Embryonic facial prominence (tissue), 1 donor: Measurements from ENCODE around the gene CD83.
"Not testable (repeated sequence)": the region's sequence is repeated elsewhere in the genome, so short reads cannot be mapped to it uniquely, and the experiment has no call there.

Experiments
- DNase-seq: peaks from one replicate; pipeline ENCODE4 v3.0.0-alpha.2; 2016; ENCODE audit errors: extremely low spot score

The CD83 gene

DNA sequence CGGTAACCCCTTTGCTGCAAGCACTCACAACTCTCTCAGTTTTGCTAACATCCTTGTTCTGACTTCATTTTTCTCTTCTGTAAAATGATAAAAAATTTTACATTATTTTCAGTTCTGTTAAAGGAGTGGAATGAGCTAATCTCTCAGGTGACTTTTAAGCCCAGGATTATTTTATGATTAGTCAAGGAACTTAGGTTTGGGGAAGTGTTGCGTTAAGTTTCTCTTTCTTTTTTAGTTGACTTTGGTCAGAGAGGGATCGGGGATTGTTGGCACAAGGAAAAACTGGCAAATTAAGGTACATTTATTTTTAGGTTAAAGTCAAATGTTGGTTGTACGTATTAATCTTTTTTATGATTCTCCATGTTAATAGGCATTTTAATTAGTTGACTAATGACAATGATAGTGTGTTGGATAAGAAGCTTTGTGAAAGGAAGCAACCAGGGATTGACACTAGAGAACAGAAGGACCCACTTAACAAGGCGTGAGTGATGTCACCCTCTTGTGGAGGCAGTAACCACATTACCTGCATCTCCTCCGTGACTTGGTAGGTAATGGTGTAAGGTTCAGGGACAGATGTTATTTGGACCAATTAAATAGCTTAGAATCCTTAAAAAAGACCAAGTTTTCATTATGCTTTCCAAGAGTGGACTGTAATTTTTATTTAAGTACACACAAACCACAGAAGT is 31.6 kb downstream of the CD83 start:
- no peak for DNase-seq

DNA sequence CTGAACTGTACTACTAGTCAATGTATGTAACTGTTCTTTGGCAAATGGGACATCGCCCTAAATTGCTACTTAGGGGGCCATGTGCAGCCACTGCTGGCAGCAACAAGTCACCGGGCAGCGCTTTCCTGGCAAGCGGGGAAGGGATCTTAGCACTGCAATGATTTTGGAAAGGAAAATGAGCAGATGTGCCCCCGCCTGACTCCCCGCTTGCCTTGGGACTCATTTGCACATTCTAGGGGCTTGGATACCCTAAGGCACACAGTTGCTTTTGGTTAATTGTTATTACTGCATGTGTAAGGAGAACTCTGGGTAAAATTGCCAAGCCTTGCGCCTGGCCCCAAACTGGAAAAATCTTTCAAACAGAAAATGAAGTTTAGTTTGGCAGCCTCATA is 32.2 kb downstream of the CD83 start:
- DNase-seq = no peak

DNA sequence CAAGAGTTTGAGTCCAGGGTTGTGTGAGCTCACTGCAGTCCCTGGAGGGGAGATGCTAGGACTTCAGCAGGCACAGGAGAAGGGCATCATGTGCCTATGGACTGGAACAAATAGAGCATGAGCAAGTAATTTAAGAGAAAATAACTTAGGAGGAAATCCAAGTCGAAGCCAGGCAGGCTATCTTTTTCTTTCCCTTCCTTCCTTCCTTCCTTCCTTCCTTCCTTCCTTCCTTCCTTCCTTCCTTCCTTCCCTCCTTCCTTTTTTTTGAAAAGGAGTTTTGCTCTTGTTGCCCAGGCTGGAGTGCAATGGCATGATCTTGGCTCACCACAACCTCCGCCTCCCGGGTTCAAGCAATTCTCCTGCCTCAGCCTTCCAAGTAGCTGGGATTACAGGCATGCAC is 33.7 kb downstream of the CD83 start:
- DNase-seq = not testable (repeated sequence)

DNA sequence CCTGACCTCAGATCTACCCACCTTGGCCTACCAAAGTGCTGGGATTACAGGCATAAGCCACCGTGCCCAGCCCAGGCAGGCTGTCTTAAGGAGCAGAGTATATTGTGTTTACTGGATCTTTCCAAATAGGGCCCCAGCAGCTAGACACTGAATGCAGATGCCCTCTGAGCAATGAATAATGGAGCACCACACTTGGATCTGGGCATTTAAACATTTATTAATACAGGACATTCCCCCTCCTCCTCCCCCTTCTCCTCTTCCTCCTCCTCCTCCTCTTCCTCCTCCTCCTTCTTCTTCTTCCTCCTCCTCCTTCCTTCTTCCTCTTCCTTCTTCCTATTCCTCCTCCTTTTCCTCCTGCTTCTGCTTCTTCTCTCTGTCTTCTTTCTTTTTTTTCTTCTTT is 34.2 kb downstream of the CD83 start:
- no peak for DNase-seq

DNA sequence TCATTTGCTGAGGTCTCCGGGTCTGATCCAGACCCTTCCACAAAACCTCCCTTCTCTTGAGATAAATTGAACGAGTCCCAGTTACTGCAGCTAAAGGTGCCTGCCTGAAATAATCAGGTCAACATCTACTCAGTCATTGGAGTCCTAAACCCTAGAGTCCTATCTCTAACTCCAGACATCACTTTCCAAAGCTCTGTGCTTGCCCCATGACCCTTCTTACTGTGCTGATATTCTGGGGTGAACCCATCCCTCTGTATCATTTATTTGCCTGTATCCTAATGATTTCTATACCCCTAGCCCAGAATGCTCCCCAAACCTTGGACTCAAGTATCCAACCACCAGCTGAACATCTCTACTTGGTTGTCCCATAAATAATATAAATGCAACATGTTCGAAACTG is 35.7 kb downstream of the CD83 start:
- DNase-seq = no peak

DNA sequence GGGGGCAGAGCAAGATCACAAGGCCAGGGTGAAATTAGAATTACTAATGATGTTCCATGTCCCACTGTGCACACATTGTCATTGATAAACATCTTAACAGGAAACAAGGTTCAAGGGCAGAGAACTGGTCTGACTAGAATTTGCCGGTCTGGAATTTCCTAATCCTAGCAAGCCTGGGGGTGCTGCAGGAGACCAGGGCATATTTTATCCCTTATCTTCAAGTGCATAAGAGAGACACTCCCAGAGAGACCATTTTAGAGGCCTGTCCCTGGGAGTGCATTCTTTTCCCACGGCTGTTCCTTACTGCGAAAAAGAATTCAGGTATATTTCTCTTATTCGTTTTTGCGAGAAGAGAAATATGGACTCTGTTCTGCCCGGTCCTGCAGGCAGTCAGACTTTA is 41.5 kb downstream of the CD83 start:
- DNase-seq = no peak

DNA sequence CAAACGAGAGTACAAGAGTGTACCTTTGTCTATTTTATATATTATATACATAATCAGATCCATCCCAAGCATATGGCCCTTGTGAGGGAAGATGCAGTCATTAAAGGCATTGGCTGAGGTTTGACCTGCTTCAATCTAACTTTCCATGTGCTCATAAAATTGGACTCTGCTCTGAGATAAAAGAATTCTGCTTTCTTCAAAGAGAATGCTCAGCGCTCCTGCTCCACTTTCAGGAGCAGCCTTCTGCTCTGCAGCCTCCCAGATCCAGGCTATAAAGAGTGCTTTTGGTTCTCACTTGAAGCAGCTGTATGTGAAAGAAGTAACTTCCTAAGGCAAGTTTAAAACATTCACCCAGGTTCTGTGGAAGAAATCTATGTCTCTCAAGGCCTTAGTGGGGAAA is 45.3 kb downstream of the CD83 start:
- no peak for DNase-seq

DNA sequence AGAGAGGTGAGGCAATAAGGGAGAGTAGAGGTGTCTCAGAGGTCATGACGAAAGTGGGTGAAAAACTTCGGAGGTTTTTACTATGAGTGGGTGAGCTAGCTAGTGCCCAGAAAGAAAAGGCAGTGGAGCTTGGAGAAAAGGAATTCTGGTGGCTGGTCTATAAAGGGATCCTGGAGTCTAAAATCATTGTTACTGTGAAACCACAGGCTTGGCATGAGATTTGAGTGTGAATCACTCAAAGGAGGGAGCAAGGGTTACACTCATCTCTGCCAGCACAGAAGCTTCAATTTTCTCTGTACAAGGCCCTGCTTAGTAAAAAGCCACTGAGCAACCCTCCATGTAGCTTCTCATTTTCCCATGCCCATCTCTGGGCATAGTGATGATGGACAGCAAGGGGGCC is 47.5 kb downstream of the CD83 start:
- DNase-seq = no peak

DNA sequence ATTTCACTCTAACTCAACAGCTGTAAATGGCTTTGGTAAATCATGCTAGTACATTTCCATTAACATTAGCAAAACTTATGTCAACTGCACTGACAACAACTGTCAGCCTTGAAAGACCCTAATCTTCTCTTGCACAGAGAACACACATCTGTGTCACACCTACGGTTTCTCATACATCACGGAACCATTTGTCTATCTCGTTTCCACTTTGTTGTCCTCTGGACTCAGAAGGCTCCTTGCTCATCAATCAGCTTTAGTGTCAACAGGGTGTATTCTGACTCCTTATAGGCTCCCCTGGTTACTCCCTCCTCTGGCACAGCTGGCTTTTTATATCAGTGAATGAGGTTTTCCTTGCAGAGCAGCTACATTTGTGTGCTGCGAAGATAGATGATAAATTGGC is 49.3 kb downstream of the CD83 start:
- no peak for DNase-seq

DNA sequence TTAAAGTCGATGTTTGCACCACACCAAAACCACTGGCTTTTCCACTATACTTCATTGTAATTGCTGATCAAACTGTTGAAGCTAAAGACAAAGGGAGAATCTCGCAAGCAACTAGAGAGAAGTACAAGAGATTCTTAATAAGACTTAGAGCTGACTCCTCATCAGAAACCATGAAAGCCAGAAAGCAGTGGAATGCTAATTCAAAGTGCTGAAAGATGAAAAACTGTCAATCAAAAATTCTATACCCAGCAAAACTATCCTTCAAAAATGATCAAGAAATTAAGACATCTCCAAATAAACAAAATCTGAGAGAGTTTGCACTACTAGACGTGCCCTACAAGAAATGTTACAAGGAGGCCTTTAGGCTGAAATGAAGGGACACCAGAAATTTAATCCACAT is 52.6 kb downstream of the CD83 start:
- no peak for DNase-seq

DNA sequence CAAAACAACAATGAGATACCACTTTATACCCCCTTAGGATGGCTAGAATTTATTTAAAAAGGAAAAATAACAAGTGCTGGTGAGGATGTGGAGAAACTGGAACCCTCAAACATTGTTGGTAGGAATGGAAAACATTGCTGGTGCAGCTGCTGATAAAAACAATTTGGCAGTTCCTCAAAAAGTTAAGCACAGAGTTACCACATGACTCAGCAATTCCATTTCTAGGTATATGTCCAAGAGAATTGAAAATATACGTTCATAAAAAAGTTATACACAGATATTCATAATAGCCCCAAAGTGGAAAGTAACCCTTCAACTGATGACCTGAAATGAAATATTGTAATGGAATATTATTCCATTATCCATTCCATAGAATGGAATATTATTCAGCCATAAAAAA is 55.0 kb downstream of the CD83 start:
- DNase-seq = no peak

DNA sequence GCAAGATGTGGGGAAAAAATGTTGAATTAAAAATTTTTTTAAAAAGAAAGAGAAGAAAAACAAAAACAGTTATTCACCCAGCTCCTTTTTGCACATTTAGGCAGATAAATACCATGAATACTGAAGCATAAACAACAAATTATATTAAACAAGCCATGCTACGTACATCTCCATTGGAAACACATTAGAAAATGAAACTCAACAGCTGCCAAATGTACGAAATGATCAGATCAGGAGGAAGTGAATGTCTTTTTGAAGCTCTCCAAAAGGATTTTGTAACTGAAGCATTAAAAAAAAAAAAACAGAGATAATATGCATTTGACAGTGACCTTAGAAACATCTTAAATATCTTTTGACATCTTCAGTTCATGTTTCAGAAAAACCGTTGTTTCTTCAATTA is 56.7 kb downstream of the CD83 start:
- no peak for DNase-seq

DNA sequence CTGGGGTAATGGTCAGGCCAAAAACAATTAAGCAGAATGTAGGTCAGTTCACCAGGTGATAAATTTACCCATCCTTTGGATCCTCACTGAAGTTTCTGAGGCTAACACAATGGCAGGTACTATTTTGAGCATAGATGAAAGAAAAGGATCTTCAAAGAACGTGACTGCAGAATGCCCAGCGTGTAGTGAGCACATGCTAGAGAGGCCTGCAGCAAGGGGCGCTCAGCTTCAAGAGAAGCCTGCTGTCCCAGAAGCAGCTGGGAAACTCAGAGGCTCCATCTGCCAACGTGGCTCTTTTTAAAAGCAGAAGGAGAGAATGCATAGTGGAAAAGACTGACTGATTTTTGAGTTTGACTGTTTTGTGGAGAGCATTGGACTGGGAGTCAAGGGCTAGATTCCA is 57.4 kb downstream of the CD83 start:
- DNase-seq = no peak

DNA sequence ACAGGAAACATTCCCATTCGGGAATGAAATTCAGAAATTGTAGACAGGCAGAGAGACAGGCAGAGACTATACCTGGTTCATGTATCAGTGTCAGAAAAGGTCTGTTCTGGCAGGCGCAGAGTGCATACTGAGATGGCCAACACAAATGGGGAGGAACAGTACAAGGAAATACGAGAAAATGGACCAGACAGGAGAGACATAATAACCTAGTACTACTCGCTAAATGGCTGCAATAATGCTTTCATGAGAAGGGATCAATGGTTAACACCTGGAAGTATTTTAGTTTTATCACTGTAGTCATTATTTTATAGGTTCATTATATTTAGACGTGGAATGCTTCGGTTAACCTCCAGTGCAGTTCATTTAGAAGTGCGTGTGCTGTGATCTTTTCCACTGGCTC is 58.9 kb downstream of the CD83 start:
- no peak for DNase-seq

DNA sequence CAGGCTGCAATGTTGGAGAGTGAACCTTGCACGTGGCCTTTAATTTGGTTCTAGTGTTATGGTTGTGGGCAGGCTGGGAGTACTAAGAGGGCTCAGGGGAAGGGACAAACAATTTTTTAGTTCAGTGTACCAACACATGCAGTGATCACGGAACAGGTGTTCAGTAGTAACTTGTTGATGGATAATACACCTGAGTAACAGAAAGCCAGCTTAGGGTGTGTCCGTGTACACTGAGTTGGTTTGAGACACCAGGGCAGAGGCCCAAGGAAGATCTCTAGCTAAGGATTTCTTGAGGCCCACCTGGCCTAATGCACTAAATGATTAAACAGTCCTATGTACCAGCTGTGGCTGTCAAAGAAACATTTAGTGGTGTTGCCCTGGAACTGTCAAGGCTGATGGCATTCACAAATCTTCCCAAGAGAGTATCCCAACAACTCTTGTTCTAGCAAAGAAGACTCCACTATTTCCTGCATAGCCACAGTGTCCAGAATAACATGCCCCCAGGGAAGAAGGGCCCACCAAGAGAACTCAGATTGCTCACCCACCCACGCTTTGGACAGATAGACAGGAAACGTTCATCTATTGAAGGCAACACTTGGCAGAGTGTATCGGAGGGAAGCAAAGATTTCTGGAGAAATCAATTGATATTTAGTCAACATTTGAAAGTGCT is 60.0 kb downstream of the CD83 start:
- DNase-seq = no peak

DNA sequence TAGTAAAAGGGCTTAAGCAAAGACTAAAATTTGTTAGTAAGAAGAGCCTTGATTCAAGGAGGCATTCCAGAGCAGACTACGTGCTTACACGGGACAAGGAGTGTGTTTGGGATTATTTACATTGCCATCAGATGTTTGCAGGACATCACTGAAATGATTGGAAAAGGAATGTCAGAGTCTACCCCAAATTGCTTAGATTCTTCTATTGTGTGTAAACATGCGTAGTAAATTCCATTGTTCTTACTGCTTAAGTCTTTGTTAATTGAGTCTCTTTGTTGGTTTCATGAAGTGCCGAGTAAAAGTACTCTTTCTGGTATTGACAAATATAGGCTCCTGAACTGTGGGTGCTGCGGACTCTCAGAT is 60.5 kb downstream of the CD83 start:
- no peak for DNase-seq

DNA sequence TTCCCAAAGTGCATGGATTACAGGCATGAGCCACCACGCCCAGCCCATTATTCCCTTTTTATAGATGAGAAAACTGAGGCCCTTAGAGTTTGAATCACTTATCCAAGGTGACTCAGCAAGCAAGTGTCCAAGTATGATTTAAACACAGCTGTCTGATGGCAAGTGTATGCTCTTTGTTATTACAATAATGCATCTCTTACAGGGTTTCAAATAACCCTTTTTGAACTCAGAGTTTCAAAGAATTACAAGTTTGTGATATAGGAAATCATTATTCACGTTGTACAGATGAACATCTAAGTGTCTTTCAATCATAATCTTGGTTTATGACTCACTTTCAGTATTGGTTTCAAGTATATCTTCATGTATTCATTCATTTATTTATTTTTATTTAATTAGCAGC is 63.0 kb downstream of the CD83 start:
- no peak for DNase-seq

DNA sequence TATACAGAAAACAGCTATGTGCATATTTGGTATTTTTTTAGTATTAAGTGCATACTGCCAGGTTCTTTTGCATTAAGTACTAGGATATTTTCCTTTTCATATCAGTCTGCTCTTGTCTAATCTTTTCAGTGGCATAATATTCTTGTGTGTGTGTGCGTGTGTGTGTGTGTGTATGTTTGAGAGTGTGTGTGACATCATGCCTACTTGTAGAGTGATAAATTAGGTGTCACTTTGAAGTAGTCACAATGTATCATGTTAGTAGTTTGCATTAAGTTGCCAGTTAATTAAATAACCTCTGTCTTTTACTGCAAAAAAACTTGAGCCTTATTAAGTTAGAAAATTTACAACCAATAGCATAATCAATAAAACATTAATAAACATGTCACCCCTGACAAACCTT is 65.3 kb downstream of the CD83 start:
- no peak for DNase-seq
